NB4 (cell line): ENCODE measurements around the gene MROH2A.

Experiments used
- CTCF ChIP-seq: IDR thresholded peaks from one replicate; pipeline ENCODE4 v1.5.1; 2012; ENCODE audit warnings: low read depth, low read length
- MAX ChIP-seq: IDR thresholded peaks from 2 replicates; pipeline ENCODE4 v1.6.1; 2011; ENCODE audit warnings: low read depth, low read length
- POLR2A ChIP-seq: IDR thresholded peaks from 2 replicates; pipeline ENCODE4 v1.6.1; 2011; ENCODE audit warnings: mild to moderate bottlenecking; ENCODE audit not compliant: insufficient read length; ENCODE audit errors: extremely low read depth

- no peak for TF ChIP-seq CTCF
- TF ChIP-seq POLR2A: no peak
- no peak for TF ChIP-seq MAX
Measured at GRCh38 chr2:233838726-233839446, 60.8 kb downstream of the MROH2A start.
